ENCODE data around the gene SLC7A11. TPM values are rescaled to one million over a fixed set of nuclear protein-coding genes. Genes with fewer than 3 reads are reported as not detected.

SLC7A11 gene
- total RNA-seq, 3 donors from 2014 or later, result 0.16 to 1.9 (median 1.3) TPM

GRCh38 chr4:138225477-138225876 lies 16.7 kb downstream of the SLC7A11 start:
- no peaks in the 10 kb centered on the region for H3K27me3 ChIP-seq
- no peaks in the 10 kb centered on the region for H3K36me3 ChIP-seq
- no peak overlapping the region for H3K4me3 ChIP-seq
- no peak for DNase-seq (ENCODE audit: low spot score in 2 of 2)
- H3K9me3 ChIP-seq, result no peaks in the 10 kb centered on the region
- H3K27ac ChIP-seq, result no peak overlapping the region
- no peaks in the 10 kb centered on the region for H3K4me1 ChIP-seq
- TF ChIP-seq POLR2A (IDR thresholded peaks at IDR 0.05) (no peak), POLR2AphosphoS5 (IDR thresholded peaks at IDR 0.05) (no peak)
- TF ChIP-seq, protein P1, sequence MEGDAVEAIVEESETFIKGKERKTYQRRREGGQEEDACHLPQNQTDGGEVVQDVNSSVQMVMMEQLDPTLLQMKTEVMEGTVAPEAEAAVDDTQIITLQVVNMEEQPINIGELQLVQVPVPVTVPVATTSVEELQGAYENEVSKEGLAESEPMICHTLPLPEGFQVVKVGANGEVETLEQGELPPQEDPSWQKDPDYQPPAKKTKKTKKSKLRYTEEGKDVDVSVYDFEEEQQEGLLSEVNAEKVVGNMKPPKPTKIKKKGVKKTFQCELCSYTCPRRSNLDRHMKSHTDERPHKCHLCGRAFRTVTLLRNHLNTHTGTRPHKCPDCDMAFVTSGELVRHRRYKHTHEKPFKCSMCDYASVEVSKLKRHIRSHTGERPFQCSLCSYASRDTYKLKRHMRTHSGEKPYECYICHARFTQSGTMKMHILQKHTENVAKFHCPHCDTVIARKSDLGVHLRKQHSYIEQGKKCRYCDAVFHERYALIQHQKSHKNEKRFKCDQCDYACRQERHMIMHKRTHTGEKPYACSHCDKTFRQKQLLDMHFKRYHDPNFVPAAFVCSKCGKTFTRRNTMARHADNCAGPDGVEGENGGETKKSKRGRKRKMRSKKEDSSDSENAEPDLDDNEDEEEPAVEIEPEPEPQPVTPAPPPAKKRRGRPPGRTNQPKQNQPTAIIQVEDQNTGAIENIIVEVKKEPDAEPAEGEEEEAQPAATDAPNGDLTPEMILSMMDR (IDR thresholded peaks at IDR 0.05), result no peak
- intact Hi-C loops (cut with DNase I; ENCODE audit: low total_unique reads), result no loop called here

DNA sequence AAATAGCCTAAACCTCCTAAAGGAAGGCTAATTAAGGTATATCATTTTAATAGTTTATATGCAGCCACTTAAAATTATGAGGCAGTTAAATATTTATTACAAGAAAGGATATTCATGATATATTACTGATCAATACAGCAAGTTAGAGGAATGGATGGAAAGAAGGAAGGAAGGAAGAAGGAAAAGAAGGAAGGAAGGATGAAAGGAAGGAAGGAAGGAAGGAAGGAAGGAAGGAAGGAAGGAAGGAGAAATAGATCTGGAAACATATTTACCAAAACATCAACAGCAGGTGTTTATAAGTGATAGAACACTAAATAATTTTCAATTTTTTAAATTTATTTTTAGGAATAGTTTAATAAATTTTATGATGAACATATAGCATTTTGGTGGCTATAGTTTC lies 17.5 kb downstream of the SLC7A11 start:
- intact Hi-C loops (cut with DNase I; ENCODE audit: low total_unique reads), result no loop called here
- H3K4me1 ChIP-seq, result no peaks in the 10 kb centered on the region
- H3K9me3 ChIP-seq, result no peaks in the 10 kb centered on the region
- H3K36me3 ChIP-seq, result no peaks in the 10 kb centered on the region
- H3K4me3 ChIP-seq, result no peak overlapping the region
- H3K27ac ChIP-seq, result no peak overlapping the region
- no peak for TF ChIP-seq POLR2A (IDR thresholded peaks at IDR 0.05)
- TF ChIP-seq POLR2AphosphoS5 (IDR thresholded peaks at IDR 0.05), result no peak
- TF ChIP-seq, protein P1 (IDR thresholded peaks at IDR 0.05), result no peak
- H3K27me3 ChIP-seq, result no peaks in the 10 kb centered on the region
- no peak for DNase-seq (ENCODE audit: low spot score in 2 of 2)

GRCh38 chr4:138223231-138223910 lies 18.8 kb downstream of the SLC7A11 start:
- Histone ChIP-seq H3K36me3 (no peaks in the 10 kb centered on the region), H3K4me3 (no peak overlapping the region), H3K27ac (no peak overlapping the region), H3K9me3 (no peaks in the 10 kb centered on the region), H3K27me3 (no peaks in the 10 kb centered on the region), H3K4me1 (no peaks in the 10 kb centered on the region)
- TF ChIP-seq POLR2AphosphoS5 (IDR thresholded peaks at IDR 0.05) (no peak), POLR2A (IDR thresholded peaks at IDR 0.05) (no peak)
- TF ChIP-seq, protein P1 (IDR thresholded peaks at IDR 0.05), result no peak
- DNase-seq (ENCODE audit: low spot score in 2 of 2), result no peak
- intact Hi-C loops (cut with DNase I; ENCODE audit: low total_unique reads), result no loop called here

DNA sequence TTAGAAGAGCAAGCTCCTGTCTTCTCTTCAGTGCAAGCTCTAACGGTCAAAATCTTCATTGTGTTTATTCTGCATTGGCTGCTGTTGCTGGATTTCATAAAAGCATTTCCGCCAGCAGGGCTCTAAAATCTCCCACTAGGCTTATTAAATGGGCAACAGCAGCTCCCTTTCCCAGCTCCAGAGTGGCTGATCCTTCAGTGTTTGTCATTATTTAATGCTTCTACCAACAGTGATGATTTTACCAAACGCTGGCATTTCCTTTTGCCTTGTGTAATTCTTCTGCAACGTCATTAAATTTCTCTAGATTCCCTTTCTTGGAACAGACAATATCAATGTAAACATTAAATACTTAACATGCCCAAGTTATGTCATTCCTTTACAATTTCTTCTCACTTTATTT lies 20.1 kb downstream of the SLC7A11 start:
- no peaks in the 10 kb centered on the region for H3K9me3 ChIP-seq
- no peak for TF ChIP-seq POLR2A (IDR thresholded peaks at IDR 0.05)
- TF ChIP-seq, protein P1 (IDR thresholded peaks at IDR 0.05), result no peak
- TF ChIP-seq POLR2AphosphoS5 (IDR thresholded peaks at IDR 0.05), result no peak
- H3K27ac ChIP-seq, result no peak overlapping the region
- H3K4me3 ChIP-seq, result no peak overlapping the region
- no peaks in the 10 kb centered on the region for H3K4me1 ChIP-seq
- intact Hi-C loops (cut with DNase I; ENCODE audit: low total_unique reads), result no loop called here
- H3K36me3 ChIP-seq, result no peaks in the 10 kb centered on the region
- H3K27me3 ChIP-seq, result no peaks in the 10 kb centered on the region
- no peak for DNase-seq (ENCODE audit: low spot score in 2 of 2)

GRCh38 chr4:138218976-138219375 lies 23.2 kb downstream of the SLC7A11 start:
- intact Hi-C loops (cut with DNase I; ENCODE audit: low total_unique reads), result loop anchor here (5.0 kb wide), 1 partner anchor 653 kb away; no protein-coding TSS in a partner anchor
- Histone ChIP-seq H3K4me3 (no peak overlapping the region), H3K4me1 (no peaks in the 10 kb centered on the region), H3K27me3 (no peaks in the 10 kb centered on the region), H3K36me3 (no peaks in the 10 kb centered on the region), H3K27ac (no peak overlapping the region), H3K9me3 (no peaks in the 10 kb centered on the region)
- no peak for DNase-seq (ENCODE audit: low spot score in 2 of 2)
- TF ChIP-seq, protein P1 (IDR thresholded peaks at IDR 0.05), result no peak
- TF ChIP-seq POLR2A (IDR thresholded peaks at IDR 0.05) (no peak), POLR2AphosphoS5 (IDR thresholded peaks at IDR 0.05) (no peak)
